GM21390 (cell line): ENCODE results near the gene KIFC1.
"Not testable (repeated sequence)": the region's sequence is repeated elsewhere in the genome, so short reads cannot be mapped to it uniquely, and the experiment has no call there.

ENCODE experiments used
- ATAC-seq: cut with Tn5 transposase; IDR thresholded peaks from one replicate; pipeline ENCODE4 v1.9.1; 2021; ENCODE audit not compliant: unreplicated experiment

KIFC1 gene

DNA sequence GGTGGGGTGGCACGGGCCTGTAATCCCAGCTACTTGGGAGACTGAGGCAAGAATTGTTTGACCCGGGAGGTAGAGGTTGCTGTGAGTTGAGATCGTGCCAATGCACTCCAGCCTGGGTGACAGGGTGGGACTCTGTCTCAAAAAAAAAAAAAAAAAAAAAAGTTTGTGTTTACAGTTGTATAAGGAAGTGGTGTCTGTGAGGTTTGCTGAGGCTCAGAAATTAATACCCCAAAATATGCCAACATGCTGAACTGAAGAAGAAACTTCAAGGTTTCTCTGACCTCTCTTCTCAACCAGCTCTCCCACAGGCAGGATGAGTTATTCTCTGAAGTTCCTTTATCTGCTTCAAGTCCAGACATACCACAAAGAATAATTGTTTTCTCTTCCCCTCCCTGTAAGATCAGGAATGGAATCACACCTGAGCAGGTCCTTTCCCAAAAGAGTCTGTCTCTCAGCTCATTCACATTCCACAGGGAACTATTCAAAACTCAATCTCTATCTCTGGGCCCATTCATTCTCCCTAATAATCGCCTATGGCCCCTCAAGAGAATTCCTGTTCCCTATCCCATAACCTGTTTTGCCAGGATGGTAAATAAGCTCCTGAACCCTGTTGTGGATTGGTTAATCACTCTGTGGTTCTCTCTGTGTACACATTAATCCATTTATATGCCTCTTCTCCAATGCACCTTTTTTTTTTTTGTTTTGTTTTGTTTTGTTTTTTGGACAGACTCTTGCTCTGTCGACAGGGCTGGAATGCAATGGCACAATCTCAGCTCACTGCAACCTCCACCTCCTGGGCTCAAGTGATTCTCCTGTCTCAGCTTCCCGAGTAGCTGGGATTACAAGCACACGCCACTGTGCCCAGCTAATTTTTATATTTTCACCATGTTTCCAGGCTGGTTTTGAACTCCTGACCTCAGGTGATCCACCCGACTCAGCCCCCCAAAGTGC lies 17.4 kb upstream of the KIFC1 start:
- ATAC-seq: no peak

DNA sequence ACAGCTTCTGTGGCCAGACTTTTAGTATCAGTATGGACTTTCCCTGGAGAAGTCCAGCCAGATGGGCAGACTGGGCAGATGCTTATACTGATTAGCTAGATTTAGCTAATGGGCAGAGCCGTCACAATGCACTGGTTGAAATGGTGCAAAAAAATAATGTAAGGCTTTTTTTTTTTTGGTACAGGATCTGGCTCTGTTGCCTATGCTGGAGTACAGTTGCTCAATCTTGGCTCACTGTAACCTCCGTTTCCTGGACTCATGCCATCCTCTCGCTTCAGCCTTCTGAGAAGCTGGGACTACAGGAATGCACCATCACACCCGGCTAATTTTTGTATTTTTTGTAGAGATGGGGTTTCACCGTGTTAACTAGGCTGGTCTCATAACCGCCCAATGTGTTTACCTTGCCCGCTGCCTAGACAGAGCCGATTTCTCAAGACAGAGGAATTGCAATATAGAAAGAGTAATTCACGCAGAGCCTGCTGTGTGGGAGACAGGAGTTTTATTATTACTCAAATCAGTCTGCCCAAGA lies 16.4 kb upstream of the KIFC1 start:
- no peak for ATAC-seq

DNA sequence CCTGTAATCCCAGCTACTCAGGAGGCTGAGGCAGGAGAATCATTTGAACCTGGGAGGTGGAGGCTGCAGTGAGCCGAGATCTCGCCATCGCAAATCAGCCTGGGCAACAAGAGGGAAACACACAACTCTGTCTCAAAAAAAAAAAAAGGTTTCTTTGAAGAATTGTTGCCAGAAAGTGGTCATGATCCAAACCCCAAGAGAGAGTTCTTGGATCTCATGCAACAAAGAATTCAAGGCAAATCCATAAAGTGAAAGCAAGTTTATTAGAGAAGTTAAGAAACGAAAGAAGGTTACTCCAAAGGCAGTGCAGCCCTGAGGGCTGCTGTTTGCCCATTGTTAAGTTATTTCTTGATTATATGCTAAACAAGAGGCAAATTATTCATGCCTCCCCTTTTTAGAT lies 14.5 kb upstream of the KIFC1 start:
- no peak for ATAC-seq

DNA sequence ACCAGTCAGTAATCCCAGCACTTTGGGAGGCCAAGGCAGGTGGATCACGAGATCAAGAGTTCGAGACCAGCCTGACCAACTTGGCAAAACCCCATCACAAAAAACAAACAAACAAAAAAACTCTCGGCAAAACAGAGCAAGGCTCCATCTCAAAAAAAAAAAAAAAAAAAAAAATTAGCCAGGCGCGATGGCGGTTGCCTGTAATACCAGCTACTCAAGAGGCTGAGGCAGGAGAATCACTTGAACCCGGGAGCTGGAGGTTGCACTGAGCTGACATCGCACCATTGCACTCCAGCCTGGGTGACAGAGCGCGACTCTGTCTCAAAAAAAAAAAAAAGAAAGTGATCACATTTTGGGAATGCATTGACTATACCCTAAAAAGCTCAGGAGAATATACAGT lies 12.4 kb upstream of the KIFC1 start:
- not testable (repeated sequence) for ATAC-seq

DNA sequence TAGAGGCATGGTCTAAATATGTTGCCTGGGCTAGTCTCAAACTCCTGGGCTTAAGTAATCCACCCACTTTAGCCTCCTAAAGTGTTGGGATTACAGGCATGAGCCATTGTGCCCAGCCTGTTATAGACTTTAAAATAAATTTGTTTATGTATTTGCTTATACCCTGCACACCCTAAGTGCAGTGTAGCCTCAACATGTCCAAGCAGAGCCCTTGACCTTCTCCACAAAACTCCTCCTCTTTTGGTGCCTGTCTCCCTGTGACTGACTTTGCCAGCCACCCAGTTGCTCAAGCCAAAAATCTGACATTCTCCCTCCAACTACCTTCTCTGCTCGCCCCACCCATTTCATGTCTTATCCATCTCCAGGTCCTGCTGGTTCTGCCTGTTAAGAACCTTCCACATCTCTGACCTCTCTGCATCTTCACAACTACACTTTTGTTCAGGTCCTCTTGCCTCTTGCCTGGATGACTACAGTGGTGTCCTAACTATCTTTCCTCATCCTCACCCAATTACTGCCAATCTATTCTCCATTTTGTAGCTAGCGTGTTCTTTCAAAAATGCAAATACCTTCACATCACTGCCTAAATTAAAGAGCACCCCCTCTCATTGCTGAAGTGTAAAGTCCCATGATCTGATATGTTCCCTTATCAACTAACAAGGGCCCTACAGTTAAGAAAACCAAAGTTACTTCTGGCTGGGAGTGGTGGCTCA lies 11.2 kb upstream of the KIFC1 start:
- ATAC-seq: no peak

DNA sequence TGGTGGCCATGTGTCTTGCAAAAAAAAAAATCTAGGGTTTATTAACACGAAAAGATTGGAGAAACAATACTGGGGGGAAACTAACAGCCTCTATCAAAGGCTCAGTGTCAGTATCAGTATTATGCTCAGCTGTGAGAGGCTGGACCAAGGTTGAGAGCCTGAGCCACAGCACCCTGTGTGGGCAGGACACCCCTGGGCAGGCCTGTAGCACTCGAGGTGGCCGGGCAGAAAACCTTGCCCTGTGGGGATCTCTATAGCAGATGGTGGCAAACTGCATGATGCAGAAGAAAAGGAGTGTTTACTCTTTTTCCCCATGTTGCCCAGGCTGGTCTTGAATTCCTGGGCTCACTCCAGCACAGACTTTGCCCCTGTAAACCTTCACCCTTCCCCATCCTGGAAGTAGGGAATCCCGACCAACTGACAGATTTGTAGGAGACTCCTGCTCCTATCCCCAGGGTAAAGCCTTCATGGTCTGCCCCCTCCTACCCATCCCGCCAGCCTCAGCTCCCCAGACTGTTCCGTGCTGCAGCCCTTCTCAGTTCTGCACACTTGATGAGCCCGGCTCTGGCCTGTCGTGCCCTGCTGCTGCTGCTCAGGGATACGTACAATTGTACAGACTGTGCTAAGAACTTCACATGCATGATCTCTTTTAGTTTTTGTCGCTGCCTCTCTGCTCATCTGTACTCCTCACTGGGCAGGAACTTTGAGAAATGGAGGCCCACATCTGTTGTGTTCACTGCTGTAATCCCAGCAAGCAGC lies 8.0 kb upstream of the KIFC1 start:
- no peak for ATAC-seq

DNA sequence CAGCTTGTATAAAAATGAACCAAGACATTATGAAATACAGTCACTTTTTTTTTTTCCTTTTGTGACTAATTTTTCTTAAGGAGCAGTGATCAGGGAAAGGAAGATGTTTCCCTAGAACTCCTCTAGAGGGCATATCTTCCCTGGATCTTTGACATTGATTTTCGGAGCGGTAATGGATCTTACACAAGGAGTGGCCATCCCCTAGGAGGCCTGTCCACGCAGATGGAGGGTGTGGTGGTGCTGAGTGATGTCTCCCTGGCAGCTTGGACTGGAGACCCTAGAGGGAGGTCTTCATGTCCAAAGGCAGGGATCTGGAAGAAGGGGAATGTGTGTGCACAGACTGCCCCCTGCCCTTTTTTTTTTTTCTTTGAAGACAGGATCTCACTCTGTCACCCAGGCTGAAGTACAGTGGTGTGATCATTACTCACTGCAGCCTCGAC lies 7.0 kb upstream of the KIFC1 start:
- no peak for ATAC-seq

DNA sequence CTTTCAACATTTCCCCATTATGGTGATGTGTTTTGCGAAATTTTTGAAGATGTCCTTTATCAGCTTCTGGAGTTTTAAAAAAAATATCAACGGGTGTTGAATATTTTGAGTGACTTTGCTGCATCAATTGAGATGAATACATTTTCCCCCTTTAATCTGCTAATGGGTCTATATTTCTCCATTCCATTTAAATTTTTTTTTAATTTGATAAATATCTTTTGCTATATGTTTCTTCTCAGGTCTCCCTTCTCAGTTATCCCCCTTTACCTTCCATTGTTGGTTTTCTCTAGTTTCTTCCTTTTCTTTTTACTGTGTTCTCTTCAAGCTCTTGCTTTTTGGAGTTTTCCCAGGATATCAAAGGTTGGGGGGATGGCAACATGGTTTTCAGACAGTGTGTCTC lies 1.4 kb upstream of the KIFC1 start:
- no peak for ATAC-seq

DNA sequence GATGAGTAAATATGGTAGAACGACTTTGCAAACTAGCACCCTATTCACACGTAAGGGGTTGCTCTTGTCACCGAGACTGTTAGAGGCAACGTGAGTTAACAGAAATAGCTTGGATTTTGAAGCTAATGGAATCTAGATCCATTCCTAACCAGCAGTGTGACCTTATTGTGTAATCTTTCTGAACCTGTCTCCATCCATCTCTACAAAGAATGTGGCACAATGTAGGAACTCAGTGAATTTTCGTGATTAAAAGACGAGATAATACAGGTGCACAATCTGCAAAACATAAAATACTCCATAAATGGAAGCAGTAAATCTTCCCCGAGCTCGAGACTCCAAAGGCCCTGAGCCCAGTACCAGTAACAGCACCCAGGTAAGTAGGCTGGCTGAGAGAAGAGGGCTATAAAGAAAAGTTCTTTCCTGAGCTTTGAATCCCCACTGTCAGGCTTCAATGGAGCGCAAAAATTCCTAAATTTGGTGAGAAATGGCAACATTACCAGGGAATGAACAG lies 801 bp upstream of the KIFC1 start:
- no peak for ATAC-seq

DNA sequence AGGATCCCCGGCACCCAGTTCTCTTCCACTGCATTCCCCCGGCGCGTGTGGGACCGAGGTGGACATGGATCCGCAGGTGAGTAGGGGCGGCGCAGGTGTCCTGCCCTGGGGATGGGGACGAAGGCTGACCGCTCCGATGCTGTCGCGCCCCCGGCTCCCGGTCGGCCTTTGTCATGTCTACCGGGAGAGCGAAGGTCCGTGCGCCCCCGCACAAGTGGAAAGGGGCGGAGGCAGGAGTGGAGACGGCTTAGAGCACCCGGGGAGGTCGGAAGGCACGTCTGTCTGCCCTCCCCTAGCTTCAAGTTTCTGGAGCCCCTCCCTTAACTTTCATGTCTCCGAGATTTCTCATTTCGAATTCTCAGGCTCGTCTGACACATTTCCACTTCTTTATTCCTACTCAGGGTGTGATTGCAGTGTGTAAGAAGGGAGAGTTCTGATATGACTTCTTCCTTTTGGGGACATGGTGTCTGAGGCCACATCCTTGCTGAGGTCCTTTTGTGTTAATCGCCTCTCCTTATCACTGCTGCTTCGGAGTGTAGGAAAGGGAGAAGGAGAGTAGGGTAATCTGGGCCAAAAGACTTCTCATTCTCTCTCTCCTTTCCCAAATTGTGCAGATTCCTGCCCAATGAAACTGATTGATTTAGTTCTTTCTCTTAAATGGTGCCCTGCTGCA lies 435 bp downstream of the KIFC1 start:
- ATAC-seq: peak; percentile 8

DNA sequence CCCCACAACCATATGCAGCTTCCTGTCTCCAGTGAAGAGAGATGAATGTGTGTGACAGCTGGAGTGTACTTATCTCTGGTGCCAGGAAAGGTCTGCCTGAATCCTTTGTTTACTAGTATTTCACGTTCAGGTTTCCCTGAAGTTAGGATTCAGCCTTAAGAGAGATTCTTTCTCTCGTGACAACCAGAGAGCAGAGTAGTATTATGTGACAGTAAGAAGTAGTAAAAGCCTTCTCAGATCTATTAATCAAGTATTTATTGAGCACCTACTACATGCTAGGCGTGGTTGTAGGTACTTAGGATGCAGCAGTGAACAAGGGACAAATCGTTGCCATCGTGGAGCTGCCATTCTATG lies 949 bp downstream of the KIFC1 start:
- no peak for ATAC-seq

DNA sequence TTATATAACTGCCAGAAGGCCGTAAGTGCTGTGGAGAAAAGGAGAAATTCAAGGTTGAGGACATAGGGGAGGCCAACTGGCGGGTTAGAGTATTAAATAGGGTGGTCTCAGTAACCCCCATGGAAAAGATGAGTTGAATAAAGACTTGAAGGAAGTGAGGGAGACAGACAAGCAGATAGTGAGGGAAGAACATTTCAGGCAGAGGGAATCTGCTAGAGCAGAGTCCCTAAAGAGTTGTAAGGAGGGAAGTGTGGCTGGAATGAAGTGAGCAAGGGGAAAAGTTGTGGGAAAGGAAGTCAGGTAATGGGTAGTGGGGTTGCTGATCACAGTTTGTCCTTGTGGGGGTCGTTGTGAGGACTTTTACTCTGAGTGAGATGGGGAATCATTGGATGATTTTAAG lies 1.4 kb downstream of the KIFC1 start:
- no peak for ATAC-seq

DNA sequence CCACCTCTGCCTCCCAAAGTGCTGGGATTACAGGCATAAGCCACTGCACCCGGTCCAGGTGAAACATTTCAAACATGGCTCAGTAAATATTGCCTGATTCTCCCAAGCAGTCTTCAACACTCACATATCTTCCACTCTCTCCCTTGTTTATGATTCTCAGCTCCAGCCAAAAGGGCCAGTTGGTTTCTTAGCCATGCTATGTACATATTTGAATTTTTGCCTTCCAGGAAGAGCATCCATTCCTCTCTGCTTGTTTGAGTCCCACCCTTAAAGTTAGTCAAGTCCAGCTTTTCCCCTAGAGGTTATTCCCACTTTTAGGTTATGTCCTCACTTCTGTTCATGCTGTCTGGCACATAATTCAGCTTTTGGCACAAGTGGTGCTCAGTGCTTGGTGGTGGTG lies 5.9 kb downstream of the KIFC1 start:
- ATAC-seq: no peak

DNA sequence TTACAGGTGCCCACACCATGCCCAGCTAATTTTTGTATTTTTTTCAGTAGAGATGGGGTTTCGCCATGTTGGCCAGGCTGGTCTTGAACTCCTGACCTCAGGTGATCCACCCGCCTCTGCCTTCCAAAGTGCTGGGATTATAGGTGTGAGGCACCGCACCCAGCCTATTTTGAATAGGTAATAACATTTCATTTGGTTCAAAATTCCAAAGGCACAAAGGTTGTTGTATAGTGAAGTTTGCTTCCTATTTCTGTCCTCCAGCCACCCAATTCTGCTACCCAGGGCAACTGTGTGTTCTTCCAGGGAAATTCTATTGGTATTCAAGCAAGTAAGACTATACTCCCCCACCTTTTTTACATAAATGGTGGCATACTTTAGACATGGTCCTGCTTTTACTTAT lies 7.0 kb downstream of the KIFC1 start:
- not testable (repeated sequence) for ATAC-seq

DNA sequence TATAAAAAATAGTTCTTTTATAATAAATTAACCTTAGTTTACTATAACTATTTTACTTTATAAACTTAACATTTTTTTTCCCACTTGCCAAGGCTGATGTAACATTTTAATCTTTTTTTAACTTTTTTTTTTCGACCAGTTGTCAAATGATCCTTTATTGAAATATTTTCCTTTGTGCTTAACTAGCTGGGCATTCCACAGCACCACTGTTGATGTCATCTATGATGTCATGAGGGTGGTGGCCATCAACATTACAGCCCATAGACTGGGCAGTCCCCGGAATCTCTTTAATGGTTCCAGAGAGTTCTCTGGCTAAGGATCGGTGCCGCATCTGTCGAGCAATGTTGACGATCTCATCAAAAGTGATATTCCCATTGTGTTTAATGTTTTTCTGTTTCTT lies 8.3 kb downstream of the KIFC1 start:
- not testable (repeated sequence) for ATAC-seq

DNA sequence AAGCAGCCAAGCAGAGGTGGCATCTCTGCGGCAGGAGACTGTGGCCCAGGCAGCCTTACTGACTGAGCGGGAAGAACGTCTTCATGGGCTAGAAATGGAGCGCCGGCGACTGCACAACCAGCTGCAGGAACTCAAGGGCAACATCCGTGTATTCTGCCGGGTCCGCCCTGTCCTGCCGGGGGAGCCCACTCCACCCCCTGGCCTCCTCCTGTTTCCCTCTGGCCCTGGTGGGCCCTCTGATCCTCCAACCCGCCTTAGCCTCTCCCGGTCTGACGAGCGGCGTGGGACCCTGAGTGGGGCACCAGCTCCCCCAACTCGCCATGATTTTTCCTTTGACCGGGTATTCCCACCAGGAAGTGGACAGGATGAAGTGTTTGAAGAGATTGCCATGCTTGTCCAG lies 13.3 kb downstream of the KIFC1 start:
- ATAC-seq: no peak

DNA sequence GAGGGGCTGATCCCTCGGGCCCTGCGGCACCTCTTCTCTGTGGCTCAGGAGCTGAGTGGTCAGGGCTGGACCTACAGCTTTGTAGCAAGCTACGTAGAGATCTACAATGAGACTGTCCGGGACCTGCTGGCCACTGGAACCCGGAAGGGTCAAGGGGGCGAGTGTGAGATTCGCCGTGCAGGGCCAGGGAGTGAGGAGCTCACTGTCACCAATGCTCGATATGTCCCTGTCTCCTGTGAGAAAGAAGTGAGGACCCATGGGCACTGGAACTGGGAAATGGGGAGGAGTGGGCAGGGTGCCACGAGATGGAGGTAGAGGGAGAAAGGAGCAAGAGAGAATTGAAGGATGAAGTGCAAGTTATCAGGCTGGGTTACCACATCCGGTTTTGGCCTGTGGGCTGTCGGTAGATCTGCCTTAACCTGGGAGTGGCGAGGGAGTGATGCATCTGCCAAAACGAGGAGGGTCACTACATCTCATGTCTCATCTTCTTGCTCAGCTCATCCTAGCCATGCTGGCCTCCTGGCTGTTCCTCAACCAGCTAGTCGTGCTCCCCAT lies 13.8 kb downstream of the KIFC1 start:
- no peak for ATAC-seq

DNA sequence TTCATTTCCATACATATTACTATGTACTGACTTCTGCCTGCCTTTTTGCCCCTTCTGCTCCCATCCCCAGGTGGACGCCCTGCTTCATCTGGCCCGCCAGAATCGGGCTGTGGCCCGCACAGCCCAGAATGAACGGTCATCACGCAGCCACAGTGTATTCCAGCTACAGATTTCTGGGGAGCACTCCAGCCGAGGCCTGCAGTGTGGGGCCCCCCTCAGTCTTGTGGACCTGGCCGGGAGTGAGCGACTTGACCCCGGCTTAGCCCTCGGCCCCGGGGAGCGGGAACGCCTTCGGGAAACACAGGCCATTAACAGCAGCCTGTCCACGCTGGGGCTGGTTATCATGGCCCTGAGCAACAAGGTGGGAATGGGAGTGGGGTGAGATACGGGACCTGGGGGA lies 14.5 kb downstream of the KIFC1 start:
- no peak for ATAC-seq

DNA sequence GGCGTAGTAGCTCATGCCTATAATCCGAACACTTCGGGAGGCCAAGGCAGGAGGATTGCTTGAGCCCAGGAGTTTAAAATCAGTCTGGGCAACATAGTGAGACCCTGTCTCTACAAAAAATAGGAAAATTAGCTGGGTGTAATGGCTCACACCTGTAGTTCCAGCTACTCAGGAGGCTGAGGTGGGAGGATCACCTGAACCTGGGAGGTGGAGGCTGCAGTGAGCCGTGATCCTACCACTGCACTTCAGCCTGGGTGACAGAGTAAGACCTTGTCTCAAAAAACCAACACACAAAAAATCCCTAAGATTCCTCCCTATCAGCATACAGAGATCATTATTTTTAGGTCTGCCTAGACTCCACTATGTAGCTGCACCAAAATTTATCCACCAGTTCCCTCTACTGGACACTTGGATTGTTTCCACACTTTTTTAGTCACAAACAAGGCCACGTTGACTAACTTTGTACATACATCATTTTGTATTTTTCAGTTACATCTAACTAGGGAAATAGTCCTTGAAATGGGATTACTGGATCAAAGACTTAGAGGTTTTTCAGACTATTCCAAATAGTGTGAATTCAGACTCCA lies 15.6 kb downstream of the KIFC1 start:
- ATAC-seq: no peak
